Liver (tissue), 3 donors: ENCODE data around the gene EXOC6B.

Experiments used
- ATF3 ChIP-seq: IDR thresholded peaks from 2 replicates; pipeline ENCODE4 v1.6.1; 2016; ENCODE audit warnings: antibody characterized with exemption
- CTCF ChIP-seq: fragments of 150-350 bp; IDR thresholded peaks from 2 replicates; pipeline ENCODE4 v1.5.1; 2017; ENCODE audit warnings: improper control_type of control experiment, low read depth, low read length; ENCODE audit not compliant: missing input control
- EGR1 ChIP-seq, 2 donors: IDR thresholded peaks; 2 replicates each; pipeline ENCODE4 v1.6.1; 2016 to 2018; ENCODE audit warnings: antibody characterized with exemption in 2 of 2, low read depth in 2 of 2
- GABPA ChIP-seq, 2 donors: IDR thresholded peaks in 1 of 2; conservative IDR thresholded peaks in 1 of 2; 2 replicates each; pipeline ENCODE4 v1.6.1; 2016; ENCODE audit warnings: antibody characterized with exemption in 2 of 2, mild to moderate bottlenecking in 1 of 2, moderate library complexity in 1 of 2
- JUND ChIP-seq, 2 donors: IDR thresholded peaks; 2 replicates each; pipeline ENCODE4 v1.6.1; 2016; ENCODE audit warnings: antibody characterized with exemption in 2 of 2
- MAX ChIP-seq: IDR thresholded peaks from 2 replicates; pipeline ENCODE4 v1.6.1; 2016; ENCODE audit warnings: antibody characterized with exemption
- TAF1 ChIP-seq: conservative IDR thresholded peaks from 2 replicates; pipeline ENCODE4 v1.6.1; 2016; ENCODE audit warnings: antibody characterized with exemption, mild to moderate bottlenecking
- YY1 ChIP-seq: IDR thresholded peaks from 2 replicates; pipeline ENCODE4 v1.6.1; 2016; ENCODE audit warnings: antibody characterized with exemption, mild to moderate bottlenecking
- TF ChIP-seq, protein P1 (sequence below): IDR thresholded peaks from 2 replicates; pipeline ENCODE4 v1.6.1; 2016; ENCODE audit warnings: antibody characterized with exemption, mild to moderate bottlenecking
- donor health status: healthy.
- donor health status: healthy.

- TF ChIP-seq CTCF = no peak
- no peak for TF ChIP-seq TAF1
- no peak for TF ChIP-seq ATF3
- no peak for TF ChIP-seq GABPA (IDR thresholded peaks at IDR 0.05 in 1 of 2, conservative IDR thresholded peaks at IDR 0.05 in 1 of 2)
- no peak for TF ChIP-seq YY1
- TF ChIP-seq JUND (IDR thresholded peaks at IDR 0.05) = no peak
- TF ChIP-seq EGR1 (IDR thresholded peaks at IDR 0.05; ENCODE audit: low read depth in 2 of 2) = no peak
- TF ChIP-seq, protein P1, sequence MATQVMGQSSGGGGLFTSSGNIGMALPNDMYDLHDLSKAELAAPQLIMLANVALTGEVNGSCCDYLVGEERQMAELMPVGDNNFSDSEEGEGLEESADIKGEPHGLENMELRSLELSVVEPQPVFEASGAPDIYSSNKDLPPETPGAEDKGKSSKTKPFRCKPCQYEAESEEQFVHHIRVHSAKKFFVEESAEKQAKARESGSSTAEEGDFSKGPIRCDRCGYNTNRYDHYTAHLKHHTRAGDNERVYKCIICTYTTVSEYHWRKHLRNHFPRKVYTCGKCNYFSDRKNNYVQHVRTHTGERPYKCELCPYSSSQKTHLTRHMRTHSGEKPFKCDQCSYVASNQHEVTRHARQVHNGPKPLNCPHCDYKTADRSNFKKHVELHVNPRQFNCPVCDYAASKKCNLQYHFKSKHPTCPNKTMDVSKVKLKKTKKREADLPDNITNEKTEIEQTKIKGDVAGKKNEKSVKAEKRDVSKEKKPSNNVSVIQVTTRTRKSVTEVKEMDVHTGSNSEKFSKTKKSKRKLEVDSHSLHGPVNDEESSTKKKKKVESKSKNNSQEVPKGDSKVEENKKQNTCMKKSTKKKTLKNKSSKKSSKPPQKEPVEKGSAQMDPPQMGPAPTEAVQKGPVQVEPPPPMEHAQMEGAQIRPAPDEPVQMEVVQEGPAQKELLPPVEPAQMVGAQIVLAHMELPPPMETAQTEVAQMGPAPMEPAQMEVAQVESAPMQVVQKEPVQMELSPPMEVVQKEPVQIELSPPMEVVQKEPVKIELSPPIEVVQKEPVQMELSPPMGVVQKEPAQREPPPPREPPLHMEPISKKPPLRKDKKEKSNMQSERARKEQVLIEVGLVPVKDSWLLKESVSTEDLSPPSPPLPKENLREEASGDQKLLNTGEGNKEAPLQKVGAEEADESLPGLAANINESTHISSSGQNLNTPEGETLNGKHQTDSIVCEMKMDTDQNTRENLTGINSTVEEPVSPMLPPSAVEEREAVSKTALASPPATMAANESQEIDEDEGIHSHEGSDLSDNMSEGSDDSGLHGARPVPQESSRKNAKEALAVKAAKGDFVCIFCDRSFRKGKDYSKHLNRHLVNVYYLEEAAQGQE = no peak
- no peak for TF ChIP-seq MAX
Observed at GRCh38 chr2:72183466-72183865, 642.4 kb downstream of the EXOC6B start.
